Suprapubic skin (tissue), 4 donors: ENCODE results near the gene TREML4. TPM values are rescaled to one million over a fixed set of nuclear protein-coding genes. Genes with fewer than 3 reads are reported as not detected.

ENCODE experiments used
- DNase-seq, 2 donors: peaks; one replicate each; pipeline ENCODE4 v3.0.0-alpha.2; 2019; ENCODE audit warnings: low spot score in 2 of 2
- H3K27ac ChIP-seq: fragments of 200-600 bp; sonication (generic); one replicate; pipeline ENCODE4 v1.5.1; 2019
- H3K27me3 ChIP-seq: fragments of 200-600 bp; sonication (generic); one replicate; pipeline ENCODE4 v1.5.1; 2019
- H3K36me3 ChIP-seq: fragments of 200-600 bp; sonication (generic); one replicate; pipeline ENCODE4 v1.5.1; 2019
- H3K4me1 ChIP-seq: fragments of 200-600 bp; sonication (generic); one replicate; pipeline ENCODE4 v1.5.1; 2019
- H3K4me3 ChIP-seq: fragments of 200-600 bp; sonication (generic); one replicate; pipeline ENCODE4 v1.5.1; 2019; ENCODE audit warnings: mild to moderate bottlenecking
- H3K9me3 ChIP-seq: fragments of 200-600 bp; sonication (generic); one replicate; pipeline ENCODE4 v1.5.1; 2019
- EP300 ChIP-seq: sonication (generic); formaldehyde crosslinking; IDR thresholded peaks from one replicate; pipeline ENCODE4 v1.6.1; 2017; ENCODE audit warnings: antibody characterized with exemption
- POLR2A ChIP-seq, 2 donors: fragments of 450-650 bp; IDR thresholded peaks; one replicate each; pipeline ENCODE4 v1.6.1; 2017; ENCODE audit warnings: antibody characterized with exemption in 2 of 2, mild to moderate bottlenecking in 2 of 2, moderate library complexity in 2 of 2
- POLR2AphosphoS5 ChIP-seq, 3 donors: sonication (generic); formaldehyde crosslinking; IDR thresholded peaks; one replicate each; pipeline ENCODE4 v1.6.1; 2017; ENCODE audit warnings: antibody characterized with exemption in 3 of 3
- WGBS: methylation state at CpG from one replicate; pipeline ENCODE4 v1.1.5; 2018; 5-methylcytosine and 5-hydroxymethylcytosine counted together
- total RNA-seq, 4 donors: library from RNA; depleted of rRNA; stranded (reverse); fragments of >200 nt; gene quantifications; one replicate each; pipeline ENCODE4 v1.1.0, GENCODE V29; 2016
- TF ChIP-seq, protein P1 (sequence below), 2 donors: fragments of 200-600 bp in 1 of 2; fragments of 450-650 bp in 1 of 2; sonication (generic) in 1 of 2; IDR thresholded peaks; one replicate each; pipeline ENCODE4 v1.5.1; 2016 to 2019; ENCODE audit warnings: antibody characterized with exemption in 2 of 2, mild to moderate bottlenecking in 1 of 2, moderate library complexity in 1 of 2

The TREML4 gene
- total RNA-seq, 4 donors from 2014 or later: not detected

DNA sequence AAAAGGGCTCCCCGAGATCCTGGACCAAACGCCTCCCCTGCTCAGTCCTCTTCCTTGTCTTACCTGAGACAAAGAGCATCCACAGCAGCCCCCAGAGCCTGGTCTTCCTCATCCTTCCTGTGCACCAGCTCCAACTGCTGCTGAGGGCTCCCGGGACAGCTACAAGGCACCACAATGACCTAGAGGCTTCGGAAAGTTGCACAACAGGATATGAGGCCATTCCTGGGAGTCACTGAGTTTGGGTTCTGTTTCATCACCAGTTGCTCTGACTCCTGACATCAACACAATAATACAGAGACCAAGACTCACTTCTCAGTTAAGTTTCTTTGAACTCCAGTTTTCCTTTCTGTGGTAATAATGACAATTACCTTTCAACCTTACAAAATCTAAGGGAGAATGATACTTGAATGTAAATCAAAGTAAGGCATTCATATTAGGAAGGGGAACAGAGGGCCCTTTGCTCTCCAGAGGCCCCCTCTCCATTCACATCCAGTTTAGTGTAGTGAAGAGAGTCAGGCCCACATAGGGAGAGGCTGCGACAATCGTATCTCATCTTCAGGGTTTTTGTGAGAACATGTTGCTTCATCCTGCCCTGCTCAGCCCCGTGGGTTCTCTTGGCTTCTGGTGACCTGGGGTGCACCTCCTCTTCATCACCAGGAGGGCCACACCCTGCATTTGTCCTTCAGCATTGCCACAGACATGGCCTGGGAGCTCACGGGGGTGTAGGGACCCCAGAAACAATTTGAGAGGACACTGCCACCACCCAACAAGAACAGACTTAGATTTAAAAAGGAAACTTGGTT, 58.6 kb downstream of the TREML4 start, which contains the start of gene TREM1:
Gene TREM1, minus strand, starts transcription at position 139 of the 803 bp plus-strand sequence. Its CDS starts 27 bp downstream, at position 112.
- Histone ChIP-seq H3K4me1 (no peaks in the 10 kb centered on the region), H3K4me3 (no peak within 1 kb of the TSS), H3K36me3 (no peaks in the 10 kb centered on the region), H3K9me3 (no peaks in the 10 kb centered on the region), H3K27me3 (peaks cover 24% of the 10 kb centered on the region), H3K27ac (no peak within 1 kb of the TSS)
- peak in 1 of 2 donors; percentile 68 for DNase-seq
- TF ChIP-seq EP300 (no peak), POLR2AphosphoS5 (IDR thresholded peaks at IDR 0.05) (no peak), POLR2A (IDR thresholded peaks at IDR 0.05) (no peak)
- TF ChIP-seq, protein P1, sequence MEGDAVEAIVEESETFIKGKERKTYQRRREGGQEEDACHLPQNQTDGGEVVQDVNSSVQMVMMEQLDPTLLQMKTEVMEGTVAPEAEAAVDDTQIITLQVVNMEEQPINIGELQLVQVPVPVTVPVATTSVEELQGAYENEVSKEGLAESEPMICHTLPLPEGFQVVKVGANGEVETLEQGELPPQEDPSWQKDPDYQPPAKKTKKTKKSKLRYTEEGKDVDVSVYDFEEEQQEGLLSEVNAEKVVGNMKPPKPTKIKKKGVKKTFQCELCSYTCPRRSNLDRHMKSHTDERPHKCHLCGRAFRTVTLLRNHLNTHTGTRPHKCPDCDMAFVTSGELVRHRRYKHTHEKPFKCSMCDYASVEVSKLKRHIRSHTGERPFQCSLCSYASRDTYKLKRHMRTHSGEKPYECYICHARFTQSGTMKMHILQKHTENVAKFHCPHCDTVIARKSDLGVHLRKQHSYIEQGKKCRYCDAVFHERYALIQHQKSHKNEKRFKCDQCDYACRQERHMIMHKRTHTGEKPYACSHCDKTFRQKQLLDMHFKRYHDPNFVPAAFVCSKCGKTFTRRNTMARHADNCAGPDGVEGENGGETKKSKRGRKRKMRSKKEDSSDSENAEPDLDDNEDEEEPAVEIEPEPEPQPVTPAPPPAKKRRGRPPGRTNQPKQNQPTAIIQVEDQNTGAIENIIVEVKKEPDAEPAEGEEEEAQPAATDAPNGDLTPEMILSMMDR (IDR thresholded peaks at IDR 0.05): no peak
- WGBS: 67% methylated on average over 8 of the region's 8 CpGs

DNA sequence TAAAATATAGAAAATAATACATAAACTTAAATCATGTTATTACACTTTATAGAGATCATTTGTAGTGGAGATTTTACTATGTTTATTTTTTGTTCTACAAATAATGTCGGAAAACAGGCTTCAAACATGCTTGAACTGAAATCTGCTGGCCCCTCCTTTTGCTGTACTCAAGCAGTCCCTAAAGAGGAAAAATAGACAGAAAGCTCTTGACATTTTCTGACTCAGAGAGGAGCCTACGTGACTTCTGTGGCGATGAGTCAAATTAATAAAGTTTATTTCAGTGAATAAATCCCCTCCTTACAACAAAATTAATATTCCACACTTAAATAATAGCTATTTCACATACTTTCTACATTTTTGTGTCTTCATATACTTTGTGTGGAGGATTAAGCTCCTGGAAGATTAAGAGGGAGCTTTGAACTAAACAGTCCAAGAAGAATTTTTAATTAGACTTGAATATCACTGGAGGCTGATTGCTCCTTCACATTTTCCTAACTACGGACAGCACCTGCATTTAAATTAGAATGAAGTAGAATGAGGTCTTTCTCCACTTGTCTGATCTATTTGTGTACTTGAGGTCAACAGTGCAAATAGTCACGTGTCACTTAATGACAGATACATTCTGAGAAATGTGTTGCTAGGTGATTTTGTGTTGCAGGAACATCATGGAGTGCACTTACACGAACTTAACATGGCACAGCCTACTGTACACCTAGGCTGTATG, 60.0 kb downstream of the TREML4 start:
- Histone ChIP-seq H3K4me3 (no peak overlapping the region), H3K4me1 (no peaks in the 10 kb centered on the region), H3K36me3 (no peaks in the 10 kb centered on the region), H3K27ac (no peak overlapping the region), H3K9me3 (no peaks in the 10 kb centered on the region), H3K27me3 (peaks cover 20% of the 10 kb centered on the region)
- DNase-seq: no peak
- 49% methylated on average over 6 of the region's 6 CpGs for WGBS
- TF ChIP-seq, protein P1 (IDR thresholded peaks at IDR 0.05): no peak
- TF ChIP-seq POLR2AphosphoS5 (IDR thresholded peaks at IDR 0.05) (no peak), POLR2A (IDR thresholded peaks at IDR 0.05) (no peak), EP300 (no peak)

Other genes with a start within 250 kb of the TREML4 start
- gene UNC5CL, start 189.1 kb upstream of the TREML4 start, total RNA-seq: 1 to 10 TPM in 2 of 4 donors, under 1 TPM in 2; 0.19 to 6.9 (median 1.4) TPM
- gene TSPO2, start 185.9 kb upstream of the TREML4 start, total RNA-seq: not detected
- gene APOBEC2, start 175.1 kb upstream of the TREML4 start, total RNA-seq: not detected
- 10 to 100 TPM; 11.3 to 29.9 (median 20.6) TPM for gene OARD1, start 156.0 kb upstream of the TREML4 start, total RNA-seq
- 10 to 100 TPM; 19.7 to 33.0 (median 24.2) TPM for gene NFYA, start 155.4 kb upstream of the TREML4 start, total RNA-seq
- gene TREML1, start 74.0 kb upstream of the TREML4 start, total RNA-seq: not detected
- under 1 TPM in 1 of 4 donors, not detected in 3; 0.99 TPM for gene TREM2, start 65.2 kb upstream of the TREML4 start, total RNA-seq
- gene TREML2, start 27.2 kb upstream of the TREML4 start, total RNA-seq: not detected
- gene TREM1, start 58.3 kb downstream of the TREML4 start, total RNA-seq: 1 to 10 TPM in 2 of 4 donors, not detected in 2; 1.0 to 2.2 TPM
- not detected for gene NCR2, start 107.3 kb downstream of the TREML4 start, total RNA-seq